GM12864 (cell line): ENCODE measurements around the gene CIC.
"Not testable (repeated sequence)": the region's sequence is repeated elsewhere in the genome, so short reads cannot be mapped to it uniquely, and the experiment has no call there.

Experiments
- DNase-seq: peaks from one replicate; pipeline ENCODE4 v3.0.0-alpha.2; 2011; ENCODE audit warnings: low read depth
- H3K4me3 ChIP-seq: 2 replicates; pipeline ENCODE4 v1.5.1; 2011; ENCODE audit warnings: mild to moderate bottlenecking, low read depth, low read length, control low read depth
- CTCF ChIP-seq: IDR thresholded peaks from 2 replicates; pipeline ENCODE4 v1.5.1; 2011; ENCODE audit warnings: low read depth, mild to moderate bottlenecking, moderate library complexity, low read length, control low read depth, inconsistent platforms; ENCODE audit errors: missing control alignments

The CIC gene

GRCh38 chr19:42253245-42254088 is 15.6 kb upstream of the CIC start:
- H3K4me3 ChIP-seq = peak overlapping the region; percentile 74
- DNase-seq = no peak
- TF ChIP-seq CTCF = no peak

DNA sequence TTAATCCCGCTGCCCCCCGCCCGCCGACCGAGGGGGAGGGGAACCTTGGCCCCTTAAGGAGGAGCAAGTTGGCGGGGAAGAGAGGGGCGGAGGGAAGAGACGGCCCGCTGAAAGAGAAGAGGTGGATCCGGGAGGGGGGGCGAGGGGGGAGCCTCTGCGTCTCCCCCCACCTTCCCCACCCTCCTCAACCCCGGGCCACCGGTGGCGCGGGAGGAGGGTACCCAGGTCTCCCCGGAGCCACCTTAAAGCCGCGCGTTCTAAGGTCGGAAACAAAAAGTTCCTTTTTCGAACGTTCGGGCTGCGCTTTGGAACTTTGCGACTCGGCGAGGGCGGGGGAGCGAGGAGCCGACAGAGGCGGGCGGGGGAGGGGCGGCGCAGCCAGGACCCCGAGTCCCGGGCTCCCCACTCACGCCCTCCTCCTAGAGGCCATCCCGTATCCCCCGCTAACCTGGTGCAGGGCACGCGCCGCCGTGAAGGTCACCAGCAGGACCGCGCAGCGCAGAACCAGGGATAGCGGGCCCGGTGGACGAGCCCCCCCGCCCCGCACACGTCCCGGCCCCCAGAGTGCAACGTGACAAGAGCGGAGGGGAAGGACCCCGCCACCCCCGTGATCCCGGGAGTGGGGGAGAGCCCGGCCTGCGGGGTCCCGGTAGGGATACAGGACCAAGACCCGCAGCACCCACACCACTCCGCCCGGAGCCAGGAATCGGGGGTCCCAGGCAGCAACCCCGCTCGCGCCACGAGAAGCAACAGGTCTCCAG is 14.8 kb upstream of the CIC start:
- no peak for TF ChIP-seq CTCF
- DNase-seq = no peak
- H3K4me3 ChIP-seq = peak overlapping the region; percentile 74

DNA sequence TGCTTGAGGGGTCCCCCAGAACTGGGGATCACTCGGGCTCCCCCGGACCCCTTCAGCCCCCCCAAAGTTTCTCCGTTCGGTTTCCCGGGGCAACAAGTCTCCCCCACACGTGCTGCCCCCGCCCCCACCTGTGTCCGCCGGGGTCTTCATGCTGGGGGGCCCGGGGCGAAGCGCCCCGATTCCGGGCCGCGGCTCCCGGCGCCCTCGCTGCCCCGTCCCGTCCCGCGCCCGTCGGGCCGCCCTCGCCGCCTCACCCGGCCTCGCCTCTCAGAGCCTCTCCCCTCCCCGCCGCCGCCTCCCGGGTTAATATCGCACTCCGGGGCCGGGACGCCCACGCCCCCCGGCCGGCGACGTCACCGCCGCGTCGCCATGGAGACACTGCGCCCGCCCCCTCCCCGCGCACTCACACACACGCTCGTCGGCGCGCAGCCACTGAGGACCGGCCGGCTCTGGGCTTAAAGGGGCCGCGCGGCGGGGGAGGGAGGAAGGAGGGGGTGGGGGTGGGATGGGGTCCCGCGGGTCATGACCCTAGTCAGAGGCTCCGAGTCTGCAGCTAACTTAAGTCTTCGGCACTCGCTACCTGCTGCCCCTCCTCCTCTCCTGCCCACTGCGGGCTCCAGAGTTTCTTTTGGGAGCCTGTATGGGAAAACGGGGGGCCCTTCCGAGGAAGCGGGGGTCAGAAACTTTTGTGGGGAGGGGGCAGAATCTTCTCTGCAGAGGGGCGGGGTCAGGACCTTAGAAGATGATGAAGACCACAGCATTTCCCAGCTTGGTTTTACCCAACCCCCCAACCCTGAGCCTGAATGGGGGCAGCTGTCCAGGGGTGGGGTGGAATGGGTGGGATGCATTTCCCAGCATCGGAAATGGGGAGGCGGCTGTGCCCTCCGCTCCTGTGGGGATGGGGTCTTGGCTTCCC is 13.9 kb upstream of the CIC start, which contains the start of gene ERF:
Gene ERF, minus strand, starts transcription at position 279 of the 916 bp plus-strand sequence. Its CDS starts 129 bp downstream, at position 150.
- DNase-seq = peak; percentile 53
- no peak for TF ChIP-seq CTCF

DNA sequence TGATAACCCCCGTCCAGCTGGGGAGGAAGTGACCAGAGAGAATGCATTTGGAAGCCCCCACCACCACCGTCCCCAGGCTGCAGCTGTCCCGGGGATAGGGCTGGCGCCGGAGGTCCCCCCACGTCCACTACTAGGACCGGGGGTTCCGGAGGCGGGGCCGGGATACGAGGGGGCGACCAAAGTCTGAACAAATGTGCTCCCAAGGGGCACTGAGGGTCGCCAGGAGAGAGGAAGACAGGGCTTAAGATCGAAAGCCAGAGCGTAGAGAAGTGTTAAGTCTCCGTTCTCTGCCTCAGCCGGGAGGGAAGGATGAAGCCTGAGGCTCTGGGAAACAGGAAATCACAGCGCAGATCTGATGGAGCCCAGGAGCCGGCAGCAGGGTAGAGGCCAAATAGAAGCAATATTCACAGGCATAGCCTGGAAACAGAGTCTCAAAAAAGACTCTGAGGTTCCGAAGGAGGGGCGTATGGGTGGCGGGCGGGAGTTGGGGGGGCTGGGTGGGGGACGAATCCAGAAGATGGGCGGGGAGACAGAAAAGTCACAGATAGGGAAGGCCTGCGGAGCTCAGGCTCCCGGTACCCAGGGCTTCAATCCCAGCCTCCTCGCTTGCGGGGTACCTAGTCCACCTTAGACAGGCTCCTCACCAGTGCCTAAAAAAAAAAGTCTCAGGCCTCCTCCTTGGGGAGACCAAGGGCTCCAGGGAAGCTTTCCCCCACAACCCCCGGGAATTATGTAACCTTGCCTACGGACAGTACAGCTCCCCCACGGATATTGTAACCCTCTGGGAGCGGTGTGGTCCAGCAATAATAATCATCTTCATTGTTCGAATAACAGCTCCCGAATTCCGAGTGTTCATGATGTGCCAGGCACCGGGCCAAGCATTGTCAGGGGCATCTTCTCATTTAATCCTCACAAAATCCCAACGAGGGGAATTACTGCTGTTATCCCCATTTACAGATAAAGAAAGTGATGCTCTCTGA is 13.0 kb upstream of the CIC start:
- no peak for TF ChIP-seq CTCF
- H3K4me3 ChIP-seq = peak overlapping the region; percentile 56
- DNase-seq = no peak

More for the DNA sequence above, 13.9 kb upstream of the CIC start, which contains the start of gene ERF:
- peak within 1 kb of the TSS; percentile 74 for H3K4me3 ChIP-seq

- H3K4me3 ChIP-seq, DNase-seq: not testable (repeated sequence)
These were observed 11.2 kb upstream of the CIC start for GRCh38 chr19:42257842-42258241.

DNA sequence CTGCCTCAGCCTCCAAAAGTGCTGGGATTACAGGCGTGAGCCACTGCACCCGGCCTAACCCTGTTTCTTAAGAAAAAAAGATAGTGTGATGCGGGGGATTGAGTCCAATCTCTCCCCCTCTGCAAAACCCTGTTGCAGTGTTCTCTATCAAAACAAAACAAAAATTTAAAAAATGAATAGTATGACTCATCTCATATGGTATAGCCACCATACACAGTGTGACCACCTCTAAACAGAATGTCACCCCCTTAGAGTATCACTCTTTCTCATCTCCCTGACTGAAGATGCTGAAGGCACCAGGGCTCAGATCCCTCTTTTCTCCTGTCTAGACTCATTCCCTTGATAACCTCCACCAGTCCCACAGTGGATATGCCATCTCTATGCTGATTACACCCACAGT is 7.3 kb upstream of the CIC start:
- DNase-seq = no peak
- TF ChIP-seq CTCF = no peak
- H3K4me3 ChIP-seq = no peak overlapping the region

GRCh38 chr19:42266105-42266504 is 2.9 kb upstream of the CIC start:
- H3K4me3 ChIP-seq, DNase-seq: not testable (repeated sequence)

DNA sequence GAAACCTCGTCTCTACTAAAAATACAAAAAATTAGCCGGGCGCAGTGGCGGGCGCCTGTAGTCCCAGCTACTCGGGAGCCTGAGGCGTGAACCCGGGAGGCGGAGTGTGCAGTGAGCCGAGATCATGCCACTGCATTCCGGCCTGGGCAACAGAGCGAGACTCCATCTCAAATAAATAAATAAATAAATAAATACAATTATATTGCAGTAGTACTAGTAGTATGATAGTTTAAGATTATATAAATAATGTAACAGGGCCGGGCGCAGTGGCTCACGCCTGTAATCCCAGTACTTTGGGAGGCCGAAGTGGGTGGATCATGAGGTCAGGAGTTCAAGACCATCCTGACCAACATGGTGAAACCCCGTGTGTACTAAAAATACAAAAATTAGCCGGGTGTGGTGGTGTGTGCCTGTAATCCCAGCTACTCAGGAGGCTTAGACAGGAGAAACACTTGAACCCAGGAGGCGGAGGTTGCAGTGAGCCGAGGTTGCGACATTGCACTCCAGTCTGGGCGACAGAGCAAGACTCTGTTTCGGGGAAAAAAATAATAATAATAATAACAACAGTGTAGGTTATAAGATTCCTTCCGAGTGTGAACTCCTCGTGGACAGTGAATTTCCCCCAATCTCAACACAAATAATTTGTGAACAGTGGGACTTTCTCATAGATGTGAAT is 2.0 kb upstream of the CIC start:
- DNase-seq, H3K4me3 ChIP-seq: not testable (repeated sequence)
